OCI-LY7 (cell line): ENCODE data around the gene CCDC146. TPM values are rescaled to one million over a fixed set of nuclear protein-coding genes. Genes with fewer than 3 reads are reported as not detected.

ENCODE experiments used
- BruUV-seq: library from RNA; stranded (reverse); fragments of 400-500 nt; replicated peaks from 2 replicates; lab custom pipeline; 2021; lab: Mats Ljungman, UMichigan
- CTCF ChIA-PET: fragments of 300-600 bp; sonication (Branson Sonifier 250); formaldehyde crosslinking; loops from one replicate; lab custom pipeline; 2022; ENCODE audit warnings: antibody characterized with exemption; ENCODE audit not compliant: unreplicated experiment; lab: Charles Lee
- POLR2A ChIA-PET: fragments of 300-600 bp; sonication (Branson Sonifier 250); formaldehyde crosslinking; loops from one replicate; lab custom pipeline; 2022; ENCODE audit warnings: antibody characterized with exemption; lab: Charles Lee
- DNase-seq: peaks from one replicate; pipeline ENCODE4 v3.0.0-alpha.2; 2015; ENCODE audit warnings: low spot score
- H2AFZ ChIP-seq: fragments of 200-600 bp; sonication (generic), shearing (Covaris generic); 2 replicates; pipeline ENCODE4 v1.6.1; 2014; ENCODE audit warnings: mild to moderate bottlenecking, antibody characterized with exemption, low read length, moderate library complexity
- H3K27ac ChIP-seq: fragments of 200-600 bp; sonication (generic); 2 replicates; pipeline ENCODE4 v1.5.1; 2014; ENCODE audit warnings: mixed run types, low read depth, mild to moderate bottlenecking, moderate library complexity, low read length, inconsistent platforms; ENCODE audit not compliant: poor library complexity, severe bottlenecking
- H3K36me3 ChIP-seq: fragments of 200-600 bp; sonication (generic); 2 replicates; pipeline ENCODE4 v1.6.1; 2014; ENCODE audit warnings: mild to moderate bottlenecking, antibody characterized with exemption, low read length, moderate library complexity, mixed read lengths; ENCODE audit not compliant: insufficient read depth
- H3K4me1 ChIP-seq: fragments of 200-600 bp; sonication (generic); 2 replicates; pipeline ENCODE4 v1.5.1; 2014; ENCODE audit warnings: mild to moderate bottlenecking, low read length; ENCODE audit not compliant: insufficient read depth, poor library complexity, severe bottlenecking
- H3K4me2 ChIP-seq: fragments of 200-600 bp; sonication (generic); 2 replicates; pipeline ENCODE4 v1.6.1; 2014; ENCODE audit warnings: mild to moderate bottlenecking, low read length
- H3K4me3 ChIP-seq: fragments of 200-600 bp; sonication (generic); 2 replicates; pipeline ENCODE4 v1.5.1; 2014; ENCODE audit warnings: mild to moderate bottlenecking, low read depth, low read length; ENCODE audit not compliant: poor library complexity, severe bottlenecking
- H3K79me2 ChIP-seq: fragments of 200-600 bp; sonication (generic); 2 replicates; pipeline ENCODE4 v1.6.1; 2016; ENCODE audit warnings: low read depth, mild to moderate bottlenecking, low read length, moderate library complexity, mixed read lengths; ENCODE audit not compliant: insufficient read depth
- H3K9me2 ChIP-seq: fragments of 200-600 bp; sonication (generic); 2 replicates; pipeline ENCODE4 v1.6.1; 2016; ENCODE audit warnings: mild to moderate bottlenecking, low read length, mixed read lengths; ENCODE audit not compliant: insufficient read depth
- H3K9me3 ChIP-seq: fragments of 200-600 bp; sonication (generic); 2 replicates; pipeline ENCODE4 v1.6.1; 2014; ENCODE audit warnings: mild to moderate bottlenecking, mixed run types, low read length, mixed read lengths
- H4K20me1 ChIP-seq: fragments of 200-600 bp; sonication (generic); 2 replicates; pipeline ENCODE4 v1.6.1; 2014; ENCODE audit warnings: mild to moderate bottlenecking, antibody characterized with exemption, low read length, moderate library complexity, mixed read lengths; ENCODE audit not compliant: insufficient read depth
- CTCF ChIP-seq: fragments of 200-600 bp; sonication (generic); conservative IDR thresholded peaks from 2 replicates; pipeline ENCODE4 v1.5.1; 2014; ENCODE audit warnings: mild to moderate bottlenecking, antibody characterized with exemption, low read length, moderate library complexity, mixed read lengths
- EZH2phosphoT487 ChIP-seq: fragments of 200-600 bp; sonication (generic); IDR thresholded peaks from 2 replicates; pipeline ENCODE4 v1.6.1; 2018; ENCODE audit warnings: low read depth, borderline replicate concordance, mild to moderate bottlenecking, mixed run types, antibody characterized with exemption, low read length, moderate library complexity, mixed read lengths
- intact Hi-C: fragments of 100-400 bp; cut with micrococcal nuclease; formaldehyde crosslinking; loops from one replicate; pipeline ENCODE4 v1.10.0; 2022; ENCODE audit not compliant: unreplicated experiment
- total RNA-seq, 2 experiments: library from RNA; depleted of rRNA in 1 of 2; stranded (reverse); fragments of >200 nt in 1 of 2; shearing (Covaris generic) in 1 of 2; gene quantifications; 2 replicates each; pipeline ENCODE4 v1.2.3, GENCODE V29; 2014 to 2022

CCDC146 gene
- total RNA-seq, 2 experiments from 2014 or later: 3.0 to 3.2 TPM

DNA sequence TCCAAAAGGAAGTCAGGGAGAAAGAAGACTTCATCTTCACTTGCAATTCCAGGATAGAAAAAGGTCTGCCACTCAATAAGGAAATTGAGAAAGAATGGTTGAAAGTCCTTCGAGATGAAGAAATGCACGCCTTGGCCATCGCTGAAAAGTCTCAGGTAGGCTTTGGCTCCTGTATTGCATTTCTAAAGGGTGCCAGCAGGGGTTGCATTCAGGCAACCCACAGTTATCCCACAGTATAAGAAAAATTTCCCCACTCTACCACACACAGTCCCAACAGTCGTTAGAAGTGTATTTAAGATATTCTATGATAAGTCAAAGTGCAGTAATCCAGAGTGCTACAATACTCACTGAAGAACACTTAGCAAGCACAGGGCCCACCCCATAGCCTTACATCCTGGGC, 170.6 kb downstream of the CCDC146 start:
- Histone ChIP-seq H3K9me3 (0 out of 2 replicates have a peak, but pooled peaks cover 4% of the 10 kb centered on the region), H3K79me2 (no peaks in the 10 kb centered on the region), H4K20me1 (no peaks in the 10 kb centered on the region), H3K36me3 (no peaks in the 10 kb centered on the region), H3K4me1 (no peaks in the 10 kb centered on the region), H3K9me2 (no peaks in the 10 kb centered on the region), H3K27ac (no peak overlapping the region), H2AFZ (no peak overlapping the region), H3K4me3 (no peak overlapping the region), H3K4me2 (no peak overlapping the region)
- intact Hi-C loops: no loop called here
- TF ChIP-seq EZH2phosphoT487 (no peak), CTCF (0 out of 2 replicates have a peak, but pooled peaks have one; percentile 17)
- ChIA-PET CTCF (no interaction called here), POLR2A (no interaction called here)
- DNase-seq: no peak
- no TSS peak for BruUV-seq

DNA sequence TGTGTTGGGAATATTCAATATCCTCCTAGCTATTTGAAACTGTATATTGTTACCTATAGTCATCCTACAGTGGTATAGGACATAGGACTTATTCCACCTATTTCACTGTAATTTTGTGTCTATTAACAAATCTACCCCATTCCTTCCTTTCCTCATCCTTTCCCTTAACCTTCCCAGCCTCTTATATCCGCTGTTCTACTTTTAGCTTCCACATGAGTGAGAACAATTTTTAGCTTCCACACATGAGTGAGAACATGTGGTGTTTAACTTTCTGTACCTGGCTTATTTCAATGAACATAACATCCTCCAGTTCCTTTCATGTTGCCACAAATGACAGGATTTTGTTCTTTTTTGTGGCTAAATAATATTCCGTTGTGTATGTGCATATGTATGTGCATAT, 173.1 kb downstream of the CCDC146 start:
- DNase-seq: no peak
- Histone ChIP-seq H3K27ac (no peak overlapping the region), H3K4me2 (no peak overlapping the region), H3K9me2 (no peaks in the 10 kb centered on the region), H3K9me3 (0 out of 2 replicates have a peak, but pooled peaks cover 4% of the 10 kb centered on the region), H3K4me3 (no peak overlapping the region), H3K79me2 (no peaks in the 10 kb centered on the region), H2AFZ (no peak overlapping the region), H3K4me1 (no peaks in the 10 kb centered on the region), H3K36me3 (no peaks in the 10 kb centered on the region), H4K20me1 (no peaks in the 10 kb centered on the region)
- no TSS peak for BruUV-seq
- ChIA-PET POLR2A (no interaction called here), CTCF (no interaction called here)
- TF ChIP-seq CTCF (no peak), EZH2phosphoT487 (no peak)
- intact Hi-C loops: no loop called here

DNA sequence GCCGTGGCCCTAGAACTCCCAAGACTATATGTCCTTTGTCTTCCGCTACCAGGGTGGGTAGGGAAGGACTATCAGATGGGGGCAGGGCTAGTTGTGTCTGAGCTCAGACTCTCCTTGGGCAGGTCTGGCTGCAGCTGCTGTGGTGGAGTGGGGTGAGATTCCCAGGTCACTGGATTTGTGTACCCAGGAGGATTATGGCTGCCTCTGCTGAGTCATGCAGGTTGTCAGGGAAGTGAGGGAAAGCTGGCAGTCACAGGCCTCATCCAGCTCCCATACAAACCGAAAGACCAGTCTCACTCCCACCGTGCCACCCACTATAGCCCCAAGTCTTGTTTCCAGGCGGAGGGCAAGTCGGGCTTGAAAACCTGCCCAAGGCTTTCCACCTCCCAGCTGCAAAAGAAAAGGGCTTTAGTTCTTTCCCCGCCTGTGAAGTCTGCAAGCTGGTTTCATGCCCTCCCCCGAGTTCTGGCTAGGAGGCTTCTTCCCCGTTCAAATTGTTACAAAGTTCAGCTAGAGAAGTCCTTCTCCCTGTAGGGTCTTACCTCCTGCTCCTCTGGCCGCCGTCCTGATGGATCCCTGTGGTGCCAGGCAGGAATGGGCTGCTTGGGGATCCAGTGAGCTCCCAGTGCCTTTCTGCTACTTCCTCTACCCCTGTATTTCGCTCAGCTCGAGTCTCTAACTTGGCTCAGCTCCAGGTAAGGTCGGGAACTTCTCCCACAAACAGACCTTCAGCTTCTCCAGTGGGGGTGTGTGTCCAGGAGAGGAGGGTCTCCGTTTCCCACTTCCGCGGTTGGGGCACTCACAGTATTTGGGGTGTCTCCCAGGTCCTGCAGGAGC, 184.0 kb downstream of the CCDC146 start:
- no peak overlapping the region for H3K4me3 ChIP-seq
- TF ChIP-seq CTCF: no peak
- TF ChIP-seq EZH2phosphoT487: no peak
- no peaks in the 10 kb centered on the region for H3K36me3 ChIP-seq
- no peaks in the 10 kb centered on the region for H3K9me2 ChIP-seq
- intact Hi-C loops: no loop called here
- H3K27ac ChIP-seq: no peak overlapping the region
- H3K4me1 ChIP-seq: no peaks in the 10 kb centered on the region
- ChIA-PET POLR2A (no interaction called here), CTCF (no interaction called here)
- H4K20me1 ChIP-seq: no peaks in the 10 kb centered on the region
- H3K9me3 ChIP-seq: no peaks in the 10 kb centered on the region
- H3K79me2 ChIP-seq: no peaks in the 10 kb centered on the region
- DNase-seq: no peak
- BruUV-seq: no TSS peak
- H2AFZ ChIP-seq: no peak overlapping the region
- H3K4me2 ChIP-seq: no peak overlapping the region
